Thymus (tissue), 14 donors: ENCODE results near the gene LMO7. TPM values are rescaled to one million over a fixed set of nuclear protein-coding genes. Genes with fewer than 3 reads are reported as not detected.

ENCODE experiments used
- DNase-seq, 9 donors: peaks; one replicate each; pipeline ENCODE4 v3.0.0-alpha.2; 2013; ENCODE audit warnings: low spot score in 9 of 9, low read depth in 6 of 9, missing footprints in 1 of 9
- H3K27ac ChIP-seq, 2 donors: one replicate each; pipeline ENCODE4 v1.5.1; 2013; ENCODE audit warnings: control low read depth in 1 of 2, low read depth in 1 of 2, low read length in 1 of 2, mild to moderate bottlenecking in 1 of 2, moderate library complexity in 1 of 2
- H3K27me3 ChIP-seq, 2 donors: one replicate each; pipeline ENCODE4 v1.5.1; 2013; ENCODE audit warnings: low read length in 1 of 2; ENCODE audit not compliant: control insufficient read depth in 2 of 2, insufficient read depth in 1 of 2
- H3K36me3 ChIP-seq, 2 donors: one replicate each; pipeline ENCODE4 v1.5.1; 2013; ENCODE audit warnings: low read length in 1 of 2, mild to moderate bottlenecking in 1 of 2, moderate library complexity in 1 of 2; ENCODE audit not compliant: control insufficient read depth in 2 of 2, insufficient read depth in 2 of 2
- H3K4me1 ChIP-seq, 2 donors: one replicate each; pipeline ENCODE4 v1.5.1; 2013; ENCODE audit warnings: low read length in 2 of 2; ENCODE audit not compliant: control insufficient read depth in 2 of 2, insufficient read depth in 2 of 2
- H3K4me3 ChIP-seq, 2 donors: one replicate each; pipeline ENCODE4 v1.5.1; 2013; ENCODE audit warnings: low read length in 2 of 2, control low read depth in 1 of 2, mild to moderate bottlenecking in 1 of 2
- H3K9me3 ChIP-seq, 2 donors: one replicate each; pipeline ENCODE4 v1.5.1; 2013; ENCODE audit warnings: low read length in 1 of 2, mild to moderate bottlenecking in 1 of 2; ENCODE audit not compliant: control insufficient read depth in 2 of 2, insufficient read depth in 1 of 2
- WGBS: extraction: QIAGEN DNeasy Blood & Tissue Kit; methylation state at CpG from one replicate; pipeline ENCODE4 v1.1.7; 2013; 5-methylcytosine and 5-hydroxymethylcytosine counted together
- long read RNA-seq, 10 donors: transcript quantifications; one replicate each; lab custom pipeline, GENCODE V29; 2026
- polyA plus RNA-seq: library from polyadenylated mRNA; stranded (reverse); fragments of 200-250 nt; gene quantifications from one replicate; pipeline ENCODE4 v1.2.3, GENCODE V29; 2013
- total RNA-seq: library from RNA; stranded (reverse); fragments of 120-200 nt; gene quantifications from one replicate; pipeline ENCODE4 v1.2.4, GENCODE V29; 2013
- donor health status: healthy.

Gene LMO7
- total RNA-seq (50.8 TPM), polyA plus RNA-seq (59.7 TPM)
- long read RNA-seq, donor 1: 0 reads
- long read RNA-seq, donor 2: 0 reads
- long read RNA-seq, donor 3, transcript LMO7-227 (1 exons, 2,039 nt): major isoform, 5 of 5 reads
- long read RNA-seq, donor 3, partial matches to known transcripts: 0 of 5 reads
- long read RNA-seq, donor 3, other reads (novel, unspliced or antisense): 0 of 5 reads
- long read RNA-seq, donor 4, transcript LMO7-227 (1 exons, 2,039 nt): major isoform, 5 of 5 reads
- long read RNA-seq, donor 4, partial matches to known transcripts: 0 of 5 reads
- long read RNA-seq, donor 4, other reads (novel, unspliced or antisense): 0 of 5 reads
- long read RNA-seq, donor 5, transcript LMO7-227 (1 exons, 2,039 nt): major isoform, 11 of 18 reads
- long read RNA-seq, donor 5, partial matches to known transcripts: 7 of 18 reads
- long read RNA-seq, donor 5, other reads (novel, unspliced or antisense): 0 of 18 reads
- long read RNA-seq, donor 6, partial matches to known transcripts: 0 of 4 reads
- long read RNA-seq, donor 6, other reads (novel, unspliced or antisense): 0 of 4 reads
- long read RNA-seq, donor 7, transcript LMO7-227 (1 exons, 2,039 nt): major isoform, 10 of 18 reads
- long read RNA-seq, donor 7, partial matches to known transcripts: 5 of 18 reads
- long read RNA-seq, donor 7, other reads (novel, unspliced or antisense): 0 of 18 reads
- long read RNA-seq, donor 8: 0 reads
- long read RNA-seq, donor 9, partial matches to known transcripts: 0 of 2 reads
- long read RNA-seq, donor 9, other reads (novel, unspliced or antisense): 0 of 2 reads
- long read RNA-seq, donor 10, partial matches to known transcripts: 0 of 2 reads
- long read RNA-seq, donor 10, other reads (novel, unspliced or antisense): 0 of 2 reads

DNA sequence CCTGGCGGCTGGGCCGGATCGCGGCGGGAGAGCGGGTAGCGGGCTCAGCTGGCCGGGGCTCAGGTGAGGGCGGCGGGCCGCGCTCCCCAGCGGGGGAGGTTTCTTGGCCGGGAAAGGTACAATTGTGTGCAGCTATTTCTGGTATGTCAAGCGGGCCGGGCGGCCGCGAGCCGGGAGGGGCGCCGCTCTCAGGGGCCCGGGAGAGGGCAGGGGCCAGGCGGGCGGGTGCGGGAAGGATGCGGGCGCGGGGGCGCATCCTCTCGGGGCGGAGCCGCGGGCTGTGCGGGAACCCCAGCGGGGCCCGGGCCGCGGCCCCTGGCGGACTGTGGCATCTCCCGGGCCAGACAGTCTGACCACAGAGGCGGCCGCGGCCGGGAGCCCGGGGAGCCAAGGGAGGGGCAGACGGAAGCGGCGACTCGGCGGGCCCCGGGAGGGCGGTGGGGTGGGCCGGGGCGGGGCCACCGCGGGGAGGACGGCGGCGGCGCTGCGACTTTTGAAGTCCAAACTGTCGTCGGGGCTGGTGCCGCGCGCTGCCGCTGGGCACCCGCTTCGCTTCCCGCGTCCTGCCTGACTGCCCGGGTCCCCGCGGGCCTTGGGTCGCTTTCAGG, at the start of gene LMO7:
LMO7 (plus strand) TSS at position 503 of the 608 bp plus-strand sequence. CDS start 328 bp downstream, outside the sequence.
- Histone ChIP-seq H3K4me1 (peaks cover 0 to 18% of the 10 kb centered on the region in 2 donors), H3K27ac (peak within 1 kb of the TSS; percentile 32 to 64), H3K36me3 (no peaks in the 10 kb centered on the region), H3K27me3 (peaks cover 0 to 23% of the 10 kb centered on the region in 2 donors), H3K9me3 (peaks cover 0 to 6% of the 10 kb centered on the region in 2 donors), H3K4me3 (peak within 1 kb of the TSS; percentile 60 to 70)
- WGBS: under 1% methylated on average over 76 of the region's 76 CpGs
- DNase-seq: peak in 4 of 9 donors; percentile 5 to 59 (median 20)

DNA sequence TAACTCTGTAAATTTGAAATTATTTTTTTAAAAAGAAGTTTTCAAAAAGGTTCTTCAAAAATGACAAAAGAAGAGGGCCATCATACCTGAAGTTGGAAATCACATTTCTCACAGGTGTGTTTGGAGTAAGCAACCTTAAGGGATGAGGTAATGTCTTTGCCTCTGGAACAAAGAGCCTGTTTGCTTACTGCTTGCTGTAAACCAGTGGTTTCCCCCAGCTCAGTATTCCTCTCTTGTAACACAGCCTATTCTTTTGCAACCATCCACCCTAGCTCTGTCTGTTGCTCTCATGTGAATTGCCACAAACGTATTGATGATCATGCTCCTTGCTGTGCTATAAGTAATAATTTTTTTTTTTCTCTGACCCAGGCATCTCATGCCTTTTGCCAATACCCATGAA, 48.5 kb upstream of the LMO7 start:
- Histone ChIP-seq H3K4me1 (no peaks in the 10 kb centered on the region), H3K4me3 (no peak overlapping the region), H3K36me3 (peaks cover 0 to 12% of the 10 kb centered on the region in 2 donors), H3K27ac (no peak overlapping the region), H3K9me3 (no peaks in the 10 kb centered on the region), H3K27me3 (no peaks in the 10 kb centered on the region)
- DNase-seq: peak in 1 of 9 donors; percentile 3
- WGBS: 97% methylated on average over 1 of the region's 1 CpG

DNA sequence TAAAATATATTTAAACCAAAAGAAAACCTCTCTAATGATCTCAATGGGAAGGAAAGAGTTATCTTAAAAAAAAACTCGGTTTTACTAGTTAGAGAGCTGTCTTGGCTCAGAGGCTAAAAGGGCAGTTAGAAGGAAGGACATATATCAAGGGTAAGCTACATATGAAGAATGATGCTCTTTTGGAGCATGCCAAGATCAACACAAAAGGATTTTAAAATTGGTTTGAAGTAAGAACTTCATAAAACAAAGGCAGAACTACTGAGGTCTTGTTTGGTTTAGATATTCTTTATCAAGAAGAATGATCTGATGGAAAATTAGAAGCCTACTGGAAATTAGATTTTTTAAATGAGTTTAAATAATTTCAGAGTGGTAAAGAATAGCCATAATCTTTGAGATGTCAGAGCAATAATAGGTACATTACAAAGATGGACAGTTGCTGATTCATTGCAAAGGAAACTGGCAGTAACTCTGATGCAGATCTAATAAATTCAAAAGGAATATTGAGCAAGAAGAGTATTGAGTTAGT, 39.4 kb upstream of the LMO7 start:
- WGBS: 94% methylated on average over 1 of the region's 1 CpG
- DNase-seq: no peak
- Histone ChIP-seq H3K27me3 (no peaks in the 10 kb centered on the region), H3K9me3 (no peaks in the 10 kb centered on the region), H3K4me1 (no peaks in the 10 kb centered on the region), H3K4me3 (no peak overlapping the region), H3K27ac (no peak overlapping the region), H3K36me3 (peaks cover 0 to 4% of the 10 kb centered on the region in 2 donors)

DNA sequence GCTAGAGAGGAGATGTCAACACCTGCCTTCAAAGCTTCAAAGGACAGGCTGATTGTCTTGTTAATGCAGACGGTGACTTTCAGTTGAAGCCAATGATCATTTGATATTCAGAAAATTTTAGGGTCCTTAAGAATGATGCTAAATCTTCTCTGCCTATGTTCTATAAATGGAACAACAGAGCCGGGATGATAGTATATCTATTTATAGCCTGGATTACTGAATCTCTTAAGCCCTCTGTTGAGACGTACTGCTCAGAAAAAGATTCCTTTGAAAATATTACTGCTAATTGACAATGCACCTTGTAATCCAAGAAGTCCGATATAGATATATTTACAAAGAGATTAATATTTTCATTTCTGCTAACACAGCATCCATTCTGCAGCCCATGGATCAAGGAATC, 35.8 kb upstream of the LMO7 start:
- Histone ChIP-seq H3K4me3 (no peak overlapping the region), H3K27me3 (no peaks in the 10 kb centered on the region), H3K27ac (no peak overlapping the region), H3K9me3 (no peaks in the 10 kb centered on the region), H3K36me3 (peaks cover 0 to 11% of the 10 kb centered on the region in 2 donors), H3K4me1 (no peaks in the 10 kb centered on the region)
- DNase-seq: no peak
- WGBS: 72% methylated on average over 4 of the region's 4 CpGs

DNA sequence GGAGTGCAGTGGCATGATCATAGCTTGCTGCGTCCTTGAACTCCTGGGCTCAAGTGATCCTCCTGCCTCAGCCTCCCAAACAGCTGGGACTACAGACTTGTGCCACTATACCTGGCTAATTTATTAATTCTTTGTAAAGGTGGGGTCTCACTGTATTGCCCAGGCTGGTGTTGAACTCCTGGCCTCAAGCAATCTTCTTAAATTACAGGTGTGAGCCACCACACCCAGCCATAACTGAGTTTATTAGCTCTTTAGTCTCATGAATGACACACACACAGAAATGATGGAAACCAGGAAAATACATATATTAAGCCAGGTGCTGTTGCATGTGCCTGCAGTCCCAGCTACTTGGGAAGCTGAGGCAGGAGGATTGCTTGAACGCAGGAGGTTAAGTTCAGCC, 33.1 kb upstream of the LMO7 start:
- 98% methylated on average over 2 of the region's 2 CpGs for WGBS
- Histone ChIP-seq H3K27me3 (no peaks in the 10 kb centered on the region), H3K27ac (no peak overlapping the region), H3K36me3 (peaks cover 7 to 9% of the 10 kb centered on the region in 2 donors), H3K4me3 (no peak overlapping the region), H3K4me1 (no peaks in the 10 kb centered on the region), H3K9me3 (no peaks in the 10 kb centered on the region)
- no peak for DNase-seq

DNA sequence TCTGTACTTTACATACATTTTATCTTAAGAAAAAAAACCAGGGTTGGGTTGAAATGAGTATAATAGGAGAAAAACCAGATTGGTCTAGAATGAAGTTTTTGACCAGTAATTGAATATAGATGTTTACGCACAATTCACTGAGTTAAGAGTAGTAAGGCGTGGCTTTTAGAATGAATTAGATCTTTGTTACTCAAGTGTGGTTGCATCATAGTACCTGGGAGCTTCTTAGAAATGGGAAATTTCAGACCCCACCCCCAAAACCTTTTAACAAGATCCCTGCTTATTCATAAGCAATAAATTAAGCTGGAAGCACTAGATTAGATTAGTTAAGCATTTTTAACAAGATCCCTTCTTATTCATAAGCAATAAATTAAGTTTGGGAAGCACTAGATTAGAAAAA, 28.7 kb upstream of the LMO7 start:
- Histone ChIP-seq H3K4me3 (no peak overlapping the region), H3K9me3 (no peaks in the 10 kb centered on the region), H3K36me3 (peaks cover 4 to 7% of the 10 kb centered on the region in 2 donors), H3K4me1 (no peaks in the 10 kb centered on the region), H3K27ac (no peak overlapping the region), H3K27me3 (no peaks in the 10 kb centered on the region)
- 98% methylated on average over 2 of the region's 2 CpGs for WGBS
- DNase-seq: no peak

DNA sequence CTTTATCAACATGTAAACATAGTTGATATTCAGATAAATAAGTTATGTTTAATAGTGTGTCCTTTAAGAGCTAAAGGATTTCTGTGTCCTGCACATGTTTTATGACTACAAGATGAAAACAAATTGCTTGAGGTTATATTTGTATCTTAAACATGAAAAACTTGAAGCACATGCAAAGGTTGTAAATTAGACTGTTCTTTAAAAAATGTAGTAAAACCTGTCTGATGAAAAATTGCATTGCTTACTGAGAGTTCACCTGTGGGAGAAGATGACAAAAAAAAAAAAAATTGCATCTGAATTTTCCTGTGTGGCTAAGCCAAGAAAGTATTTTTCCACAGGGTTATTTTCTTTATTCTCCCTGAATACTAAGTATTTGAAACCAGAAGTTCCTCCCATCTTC, 25.7 kb upstream of the LMO7 start:
- Histone ChIP-seq H3K4me1 (no peaks in the 10 kb centered on the region), H3K36me3 (peaks cover 0 to 7% of the 10 kb centered on the region in 2 donors), H3K9me3 (no peaks in the 10 kb centered on the region), H3K27me3 (no peaks in the 10 kb centered on the region), H3K4me3 (no peak overlapping the region), H3K27ac (no peak overlapping the region)
- DNase-seq: no peak

DNA sequence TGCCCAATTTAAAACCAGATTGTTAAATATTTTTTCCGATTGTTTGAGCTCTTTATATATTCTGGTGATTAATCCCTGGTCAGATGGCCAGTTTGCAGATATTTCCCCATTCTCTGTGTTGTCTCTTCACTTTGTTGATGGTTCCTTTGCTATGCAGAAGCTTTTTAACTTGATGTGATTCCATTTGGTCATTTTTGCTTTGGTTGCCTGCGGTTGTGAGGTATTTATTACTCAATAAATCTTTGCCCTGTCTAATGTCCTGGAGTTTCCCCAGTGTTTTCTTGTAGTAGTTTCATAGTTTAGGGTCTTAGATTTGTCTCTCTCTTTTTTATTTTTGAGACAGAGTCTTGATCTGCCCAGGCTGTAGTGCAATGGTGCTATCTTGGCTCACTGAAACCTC, 23.8 kb upstream of the LMO7 start:
- Histone ChIP-seq H3K27me3 (no peaks in the 10 kb centered on the region), H3K9me3 (no peaks in the 10 kb centered on the region), H3K27ac (no peak overlapping the region), H3K36me3 (no peaks in the 10 kb centered on the region), H3K4me1 (no peaks in the 10 kb centered on the region), H3K4me3 (no peak overlapping the region)
- 100% methylated on average over 2 of the region's 2 CpGs for WGBS
- no peak for DNase-seq
